Retina (tissue), 1 donor: ENCODE measurements around the gene RPL21.
A peak's percentile ranks its signal among the peaks of the same experiment; 100 is the strongest.
"Not testable (repeated sequence)": the region's sequence is repeated elsewhere in the genome, so short reads cannot be mapped to it uniquely, and the experiment has no call there.

Experiments used
- DNase-seq: peaks from one replicate; pipeline ENCODE4 v3.0.0-alpha.2; 2016

The RPL21 gene

GRCh38 chr13:27251166-27252091, at the start of gene RPL21:
Gene RPL21, plus strand, starts transcription at chr13:27251558. Its CDS starts 2,219 bp downstream, at chr13:27253777.
- peak; percentile 100 for DNase-seq

- no peak for DNase-seq
Measured at GRCh38 chr13:27201661-27202060, 49.7 kb upstream of the RPL21 start.

- no peak for DNase-seq
Measured at GRCh38 chr13:27203186-27203585, 48.2 kb upstream of the RPL21 start.

- DNase-seq, result no peak
Measured at GRCh38 chr13:27203854-27204253, 47.5 kb upstream of the RPL21 start.

GRCh38 chr13:27208514-27208913, 42.8 kb upstream of the RPL21 start:
- no peak for DNase-seq

GRCh38 chr13:27211271-27211670, 40.1 kb upstream of the RPL21 start:
- no peak for DNase-seq

GRCh38 chr13:27211771-27212364, 39.5 kb upstream of the RPL21 start:
- no peak for DNase-seq

GRCh38 chr13:27213386-27213785, 38.0 kb upstream of the RPL21 start:
- DNase-seq, result not testable (repeated sequence)

- DNase-seq, result not testable (repeated sequence)
Measured at GRCh38 chr13:27217791-27218190, 33.6 kb upstream of the RPL21 start.

GRCh38 chr13:27218861-27219260, 32.5 kb upstream of the RPL21 start:
- not testable (repeated sequence) for DNase-seq

GRCh38 chr13:27219611-27220010, 31.7 kb upstream of the RPL21 start:
- DNase-seq, result no peak

GRCh38 chr13:27222100-27222499, 29.3 kb upstream of the RPL21 start:
- not testable (repeated sequence) for DNase-seq

GRCh38 chr13:27226991-27227390, 24.4 kb upstream of the RPL21 start:
- DNase-seq, result no peak

- no peak for DNase-seq
Measured at GRCh38 chr13:27228131-27228530, 23.2 kb upstream of the RPL21 start.

GRCh38 chr13:27229642-27230041, 21.7 kb upstream of the RPL21 start:
- DNase-seq, result no peak

- no peak for DNase-seq
Measured at GRCh38 chr13:27233964-27234363, 17.4 kb upstream of the RPL21 start.

GRCh38 chr13:27236478-27236877, 14.9 kb upstream of the RPL21 start:
- no peak for DNase-seq

GRCh38 chr13:27242702-27243101, 8.7 kb upstream of the RPL21 start:
- DNase-seq, result no peak

GRCh38 chr13:27245610-27246009, 5.7 kb upstream of the RPL21 start:
- no peak for DNase-seq

- DNase-seq, result no peak
Measured at GRCh38 chr13:27250833-27251165, 559 bp upstream of the RPL21 start.

GRCh38 chr13:27252467-27252866, 1.1 kb downstream of the RPL21 start:
- no peak for DNase-seq

- DNase-seq, result no peak
Measured at GRCh38 chr13:27257233-27257568, 5.8 kb downstream of the RPL21 start.

GRCh38 chr13:27257648-27258253, 6.4 kb downstream of the RPL21 start:
- no peak for DNase-seq
